ENCODE data around the gene PC.

Gene PC

DNA sequence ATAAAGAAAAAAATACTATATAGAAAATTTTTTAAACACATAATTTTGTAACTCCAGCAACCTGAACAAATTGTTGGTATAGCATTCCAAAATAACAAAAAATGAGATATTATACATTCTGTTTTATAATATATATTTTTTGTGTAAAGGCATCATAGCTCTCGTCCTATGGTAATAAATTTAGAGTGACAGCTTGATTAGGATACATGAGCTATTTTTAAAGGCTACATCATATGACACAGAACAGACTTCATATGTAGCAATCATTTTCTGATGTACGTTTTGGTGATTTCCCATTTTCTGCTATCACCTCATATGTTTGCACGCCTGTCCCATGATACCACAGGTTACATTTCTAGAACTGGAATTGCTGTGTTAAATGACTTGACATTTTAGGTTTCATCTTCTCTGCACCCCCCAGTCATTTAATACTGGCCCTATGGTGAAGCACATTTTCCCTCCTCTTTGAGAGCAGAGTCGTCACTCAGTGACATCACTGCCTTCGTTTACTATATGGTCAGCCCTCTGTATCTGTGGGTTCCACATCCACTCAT lies 19.5 kb downstream of the PC start:
- DNase-seq (ENCODE audit: low read depth), result no peak
- H3K4me3 ChIP-seq (ENCODE audit: low read length), result no peak overlapping the region
- H3K4me1 ChIP-seq (ENCODE audit: control insufficient read depth, insufficient read depth, low read length), result peaks cover 30% of the 10 kb centered on the region
- H3K27me3 ChIP-seq (replicated peaks; ENCODE audit: control insufficient read depth, insufficient read depth, low read length), result no peaks in the 10 kb centered on the region
- H3K9me3 ChIP-seq (ENCODE audit: control insufficient read depth, low read length), result no peaks in the 10 kb centered on the region
- no peak overlapping the region for H3K9ac ChIP-seq (ENCODE audit: low read length)
- H3K36me3 ChIP-seq (ENCODE audit: control insufficient read depth, insufficient read depth, low read length, severe bottlenecking), result peaks cover 5% of the 10 kb centered on the region

DNA sequence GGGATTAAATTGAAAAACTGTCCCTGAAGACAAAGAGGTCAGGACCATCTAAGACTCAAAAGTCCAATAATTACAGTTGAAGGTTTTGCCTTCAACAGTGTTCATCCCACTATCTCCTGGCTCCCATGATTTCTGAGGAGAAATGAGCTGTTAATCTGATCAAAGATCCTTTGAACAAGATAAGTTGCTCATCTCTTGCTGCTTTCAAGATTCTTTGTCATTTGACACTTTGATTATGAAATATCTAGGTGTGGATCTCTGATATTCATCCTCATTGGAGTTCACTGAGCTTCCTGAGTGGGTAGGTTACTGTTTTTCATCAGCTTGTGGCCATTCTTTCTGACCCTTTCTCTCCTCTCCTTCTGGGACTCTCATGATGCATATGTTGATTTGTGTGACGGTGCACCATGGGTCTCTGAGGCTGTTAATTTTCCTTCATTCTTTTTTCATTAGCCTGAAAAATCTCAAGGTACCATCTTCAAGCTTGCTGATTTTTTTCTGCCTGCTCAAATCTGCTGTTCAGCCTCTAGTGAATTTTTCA lies 20.9 kb downstream of the PC start:
- Histone ChIP-seq H3K27me3 (replicated peaks; ENCODE audit: control insufficient read depth, insufficient read depth, low read length) (no peaks in the 10 kb centered on the region), H3K36me3 (ENCODE audit: control insufficient read depth, insufficient read depth, low read length, severe bottlenecking) (peaks cover under 1% of the 10 kb centered on the region), H3K9me3 (ENCODE audit: control insufficient read depth, low read length) (no peaks in the 10 kb centered on the region), H3K4me1 (ENCODE audit: control insufficient read depth, insufficient read depth, low read length) (peaks cover 44% of the 10 kb centered on the region), H3K4me3 (ENCODE audit: low read length) (no peak overlapping the region), H3K9ac (ENCODE audit: low read length) (no peak overlapping the region)
- DNase-seq (ENCODE audit: low read depth), result peak; percentile 21

- peak; percentile 97 for DNase-seq (ENCODE audit: low read depth)
- no peaks in the 10 kb centered on the region for H3K27me3 ChIP-seq (replicated peaks; ENCODE audit: control insufficient read depth, insufficient read depth, low read length)
- no peaks in the 10 kb centered on the region for H3K9me3 ChIP-seq (ENCODE audit: control insufficient read depth, low read length)
- peaks cover 48% of the 10 kb centered on the region for H3K4me1 ChIP-seq (ENCODE audit: control insufficient read depth, insufficient read depth, low read length)
- H3K4me3 ChIP-seq (ENCODE audit: low read length), result no peak overlapping the region
- no peaks in the 10 kb centered on the region for H3K36me3 ChIP-seq (ENCODE audit: control insufficient read depth, insufficient read depth, low read length, severe bottlenecking)
- H3K9ac ChIP-seq (ENCODE audit: low read length), result no peak overlapping the region
These were observed 21.9 kb downstream of the PC start for GRCh38 chr11:66936311-66936711.

GRCh38 chr11:66934950-66935779 lies 23.0 kb downstream of the PC start:
- Histone ChIP-seq H3K9ac (ENCODE audit: low read length) (peak overlapping the region; percentile 37), H3K4me3 (ENCODE audit: low read length) (no peak overlapping the region), H3K27me3 (replicated peaks; ENCODE audit: control insufficient read depth, insufficient read depth, low read length) (no peaks in the 10 kb centered on the region), H3K36me3 (ENCODE audit: control insufficient read depth, insufficient read depth, low read length, severe bottlenecking) (no peaks in the 10 kb centered on the region), H3K4me1 (ENCODE audit: control insufficient read depth, insufficient read depth, low read length) (peaks cover 48% of the 10 kb centered on the region), H3K9me3 (ENCODE audit: control insufficient read depth, low read length) (no peaks in the 10 kb centered on the region)
- DNase-seq (ENCODE audit: low read depth), result peak; percentile 73

DNA sequence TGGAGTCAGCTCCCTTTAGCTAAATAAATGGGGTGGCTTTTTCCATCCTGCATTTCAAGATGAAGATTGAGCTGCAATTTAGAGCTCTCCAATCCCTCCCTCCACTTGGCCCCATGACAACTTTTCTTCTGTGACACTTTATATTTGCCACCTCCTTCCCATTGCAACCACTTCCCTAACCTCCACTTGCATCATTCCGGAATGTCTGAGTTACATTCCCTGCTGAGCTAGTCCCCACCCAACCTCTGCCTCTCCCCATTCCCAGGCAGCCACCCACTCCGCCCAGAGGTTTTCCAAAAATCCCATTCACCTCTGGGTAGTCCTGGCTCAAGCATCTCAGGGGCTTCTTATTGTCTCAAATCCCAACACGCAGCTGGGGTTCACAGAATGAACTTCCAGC lies 24.7 kb downstream of the PC start:
- Histone ChIP-seq H3K4me1 (ENCODE audit: control insufficient read depth, insufficient read depth, low read length) (peaks cover 56% of the 10 kb centered on the region), H3K36me3 (ENCODE audit: control insufficient read depth, insufficient read depth, low read length, severe bottlenecking) (no peaks in the 10 kb centered on the region), H3K9me3 (ENCODE audit: control insufficient read depth, low read length) (no peaks in the 10 kb centered on the region), H3K4me3 (ENCODE audit: low read length) (no peak overlapping the region), H3K9ac (ENCODE audit: low read length) (no peak overlapping the region), H3K27me3 (replicated peaks; ENCODE audit: control insufficient read depth, insufficient read depth, low read length) (no peaks in the 10 kb centered on the region)
- DNase-seq (ENCODE audit: low read depth), result peak; percentile 25

DNA sequence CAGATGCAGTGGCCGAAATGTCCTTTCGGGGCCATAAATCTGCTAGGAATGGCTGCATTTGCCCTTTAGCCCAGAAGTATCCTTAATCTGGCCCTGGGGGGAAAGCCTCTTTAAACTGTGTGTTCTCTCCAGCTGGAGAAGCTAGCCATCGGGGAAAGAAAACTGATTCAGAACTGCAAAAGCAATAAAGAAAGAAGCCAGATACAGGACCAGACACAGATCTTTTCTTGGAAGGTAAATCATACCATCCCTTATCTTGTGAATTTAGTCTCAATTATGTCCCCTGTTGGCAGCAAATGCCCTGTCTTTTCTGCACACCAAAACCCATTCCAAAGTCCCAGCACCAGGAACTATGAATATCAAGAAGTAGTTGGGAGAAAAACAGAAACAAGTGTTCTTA lies 25.6 kb downstream of the PC start:
- H3K9me3 ChIP-seq (ENCODE audit: control insufficient read depth, low read length), result no peaks in the 10 kb centered on the region
- no peak for DNase-seq (ENCODE audit: low read depth)
- no peaks in the 10 kb centered on the region for H3K27me3 ChIP-seq (replicated peaks; ENCODE audit: control insufficient read depth, insufficient read depth, low read length)
- peak overlapping the region; percentile 6 for H3K4me3 ChIP-seq (ENCODE audit: low read length)
- no peaks in the 10 kb centered on the region for H3K36me3 ChIP-seq (ENCODE audit: control insufficient read depth, insufficient read depth, low read length, severe bottlenecking)
- peaks cover 57% of the 10 kb centered on the region for H3K4me1 ChIP-seq (ENCODE audit: control insufficient read depth, insufficient read depth, low read length)
- H3K9ac ChIP-seq (ENCODE audit: low read length), result peak overlapping the region; percentile 46

DNA sequence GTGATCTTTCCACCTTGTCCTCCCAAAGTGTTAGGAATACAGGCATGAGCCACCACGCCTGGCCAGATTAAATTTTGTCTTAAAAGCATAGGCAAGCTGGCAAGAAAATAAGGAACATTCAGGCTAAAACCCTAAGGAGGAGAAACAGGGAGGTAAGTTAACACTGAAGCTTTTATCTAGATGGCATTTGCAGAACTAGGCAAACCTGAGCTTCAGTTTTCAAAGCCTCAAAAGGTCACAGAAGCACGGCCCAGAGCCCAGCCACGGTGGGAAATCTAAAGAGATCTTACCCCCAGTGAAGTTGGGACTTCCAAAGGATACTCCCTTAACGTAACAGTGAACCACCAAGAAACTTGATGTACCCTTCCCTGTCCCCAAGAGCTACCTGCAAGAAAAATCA lies 28.4 kb downstream of the PC start:
- no peak for DNase-seq (ENCODE audit: low read depth)
- no peak overlapping the region for H3K4me3 ChIP-seq (ENCODE audit: low read length)
- peaks cover 38% of the 10 kb centered on the region for H3K4me1 ChIP-seq (ENCODE audit: control insufficient read depth, insufficient read depth, low read length)
- H3K36me3 ChIP-seq (ENCODE audit: control insufficient read depth, insufficient read depth, low read length, severe bottlenecking), result no peaks in the 10 kb centered on the region
- no peaks in the 10 kb centered on the region for H3K27me3 ChIP-seq (replicated peaks; ENCODE audit: control insufficient read depth, insufficient read depth, low read length)
- no peak overlapping the region for H3K9ac ChIP-seq (ENCODE audit: low read length)
- H3K9me3 ChIP-seq (ENCODE audit: control insufficient read depth, low read length), result no peaks in the 10 kb centered on the region

DNA sequence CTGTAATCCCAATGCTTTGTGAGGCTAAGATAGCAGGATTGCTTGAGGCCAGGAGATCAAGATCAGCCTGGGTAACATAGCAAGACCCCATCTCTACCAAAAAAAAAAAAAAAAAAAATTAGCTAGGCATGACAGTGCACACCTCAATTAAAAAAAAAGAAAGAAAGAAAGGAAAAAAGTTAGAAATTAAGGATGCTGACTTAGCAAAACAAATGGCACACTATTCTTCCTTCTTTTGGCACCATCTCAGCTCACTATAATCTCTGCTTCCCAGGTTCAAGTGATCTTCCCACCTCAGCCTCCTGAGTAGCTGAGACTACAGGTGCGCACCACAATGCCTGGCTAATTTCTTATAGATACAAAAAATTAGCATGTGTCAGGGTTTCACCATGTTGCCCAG lies 33.9 kb downstream of the PC start:
- no peak overlapping the region for H3K4me3 ChIP-seq (ENCODE audit: low read length)
- H3K36me3 ChIP-seq (ENCODE audit: control insufficient read depth, insufficient read depth, low read length, severe bottlenecking), result no peaks in the 10 kb centered on the region
- H3K4me1 ChIP-seq (ENCODE audit: control insufficient read depth, insufficient read depth, low read length), result peaks cover 19% of the 10 kb centered on the region
- no peaks in the 10 kb centered on the region for H3K9me3 ChIP-seq (ENCODE audit: control insufficient read depth, low read length)
- H3K27me3 ChIP-seq (replicated peaks; ENCODE audit: control insufficient read depth, insufficient read depth, low read length), result no peaks in the 10 kb centered on the region
- no peak for DNase-seq (ENCODE audit: low read depth)
- H3K9ac ChIP-seq (ENCODE audit: low read length), result no peak overlapping the region

DNA sequence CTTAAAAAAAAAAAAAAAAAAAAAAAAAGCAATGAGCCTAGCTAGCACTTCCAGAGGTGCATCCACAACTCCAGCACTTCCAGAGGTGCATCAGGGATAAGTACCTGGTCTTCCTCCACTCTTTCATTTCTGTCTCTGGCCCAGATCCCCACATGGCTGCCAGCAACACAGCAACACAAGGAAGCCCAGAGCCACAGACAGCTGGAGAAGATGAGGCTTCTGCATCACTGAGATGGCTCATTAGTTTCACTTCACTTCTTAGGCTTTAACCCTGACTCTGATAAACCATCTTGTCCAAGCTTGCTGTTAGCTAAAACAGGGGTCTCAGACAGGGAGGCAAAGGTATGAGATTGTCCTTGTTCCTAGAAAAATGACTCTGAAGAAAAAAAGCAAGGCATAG lies 35.6 kb downstream of the PC start:
- Histone ChIP-seq H3K9ac (ENCODE audit: low read length) (no peak overlapping the region), H3K4me1 (ENCODE audit: control insufficient read depth, insufficient read depth, low read length) (peaks cover 11% of the 10 kb centered on the region), H3K36me3 (ENCODE audit: control insufficient read depth, insufficient read depth, low read length, severe bottlenecking) (no peaks in the 10 kb centered on the region), H3K9me3 (ENCODE audit: control insufficient read depth, low read length) (no peaks in the 10 kb centered on the region), H3K4me3 (ENCODE audit: low read length) (no peak overlapping the region), H3K27me3 (replicated peaks; ENCODE audit: control insufficient read depth, insufficient read depth, low read length) (no peaks in the 10 kb centered on the region)
- DNase-seq (ENCODE audit: low read depth), result no peak

- Histone ChIP-seq H3K4me1 (ENCODE audit: control insufficient read depth, insufficient read depth, low read length) (peaks cover 11% of the 10 kb centered on the region), H3K9ac (ENCODE audit: low read length) (no peak overlapping the region), H3K9me3 (ENCODE audit: control insufficient read depth, low read length) (no peaks in the 10 kb centered on the region), H3K36me3 (ENCODE audit: control insufficient read depth, insufficient read depth, low read length, severe bottlenecking) (peaks cover 1% of the 10 kb centered on the region), H3K4me3 (ENCODE audit: low read length) (no peak overlapping the region), H3K27me3 (replicated peaks; ENCODE audit: control insufficient read depth, insufficient read depth, low read length) (no peaks in the 10 kb centered on the region)
- no peak for DNase-seq (ENCODE audit: low read depth)
These were observed 37.0 kb downstream of the PC start for GRCh38 chr11:66920978-66921784.

DNA sequence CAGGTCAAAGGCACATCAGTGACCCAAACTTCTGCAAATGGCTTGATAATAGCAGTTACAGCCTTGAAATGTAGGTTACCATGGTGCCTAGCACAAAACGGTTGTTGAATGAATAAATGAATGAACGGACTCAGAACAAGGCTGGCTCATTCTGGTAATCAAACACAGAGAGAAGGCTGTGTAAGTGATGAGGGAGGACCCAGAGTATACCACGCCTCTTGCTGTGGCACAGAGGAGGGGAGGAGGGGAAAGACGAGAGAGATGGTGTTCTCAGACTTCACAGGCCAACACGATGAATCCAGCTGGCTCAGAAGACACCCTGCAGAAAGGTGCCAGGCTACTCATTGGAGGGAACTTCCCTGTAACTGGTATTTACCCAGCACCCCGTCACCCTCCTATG lies 38.3 kb downstream of the PC start:
- Histone ChIP-seq H3K4me3 (ENCODE audit: low read length) (no peak overlapping the region), H3K9ac (ENCODE audit: low read length) (no peak overlapping the region), H3K4me1 (ENCODE audit: control insufficient read depth, insufficient read depth, low read length) (peaks cover 11% of the 10 kb centered on the region), H3K27me3 (replicated peaks; ENCODE audit: control insufficient read depth, insufficient read depth, low read length) (no peaks in the 10 kb centered on the region), H3K9me3 (ENCODE audit: control insufficient read depth, low read length) (no peaks in the 10 kb centered on the region), H3K36me3 (ENCODE audit: control insufficient read depth, insufficient read depth, low read length, severe bottlenecking) (peaks cover 4% of the 10 kb centered on the region)
- DNase-seq (ENCODE audit: low read depth), result no peak
